ENCODE measurements around the gene FAM120AOS.

FAM120AOS gene

DNA sequence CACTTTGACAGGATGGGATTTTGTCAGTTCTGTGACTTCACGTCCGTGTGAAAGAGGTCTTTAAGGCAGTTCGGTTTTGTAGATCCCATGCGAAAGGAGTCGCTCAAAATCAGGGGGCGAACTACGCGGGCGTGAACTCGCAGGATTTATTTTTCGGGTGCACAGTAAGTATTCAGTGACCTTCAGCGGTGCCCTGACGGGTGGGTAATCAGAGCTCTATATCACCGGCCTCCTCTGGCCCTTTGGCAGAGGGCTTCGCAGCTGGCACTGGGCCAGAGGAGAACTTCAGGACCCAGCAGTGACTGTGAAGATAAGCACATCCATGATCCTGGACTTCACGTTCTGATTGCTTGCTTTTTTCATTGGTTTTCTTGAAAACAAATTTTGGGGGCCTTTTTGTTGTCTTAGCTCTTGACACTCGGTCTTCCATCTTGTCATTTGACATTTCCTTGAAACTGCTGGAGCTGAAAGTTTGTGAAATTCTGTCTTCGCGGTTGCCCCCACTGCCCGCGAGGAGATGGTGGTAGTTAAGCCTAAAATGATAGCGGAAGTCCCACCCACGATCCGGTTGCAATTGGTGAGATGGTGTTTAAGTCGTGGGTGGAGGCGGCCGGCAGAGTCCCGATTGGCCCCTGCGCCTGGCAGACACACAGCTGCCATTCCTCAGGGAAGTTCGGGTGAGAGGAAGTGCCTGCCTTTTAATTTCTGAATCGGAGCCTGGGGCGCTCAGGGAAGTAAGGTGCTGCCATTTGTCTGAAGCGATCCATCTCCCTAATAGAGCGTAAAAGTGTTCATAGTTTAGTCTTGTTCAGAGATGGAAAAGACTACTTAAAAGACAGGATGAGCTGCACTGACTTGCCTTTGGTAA, at the start of gene FAM120AOS:
FAM120AOS (minus strand) TSS at position 535 of the 868 bp plus-strand sequence. CDS start 872 bp downstream, outside the sequence.
- DNase-seq: peak; percentile 69

DNA sequence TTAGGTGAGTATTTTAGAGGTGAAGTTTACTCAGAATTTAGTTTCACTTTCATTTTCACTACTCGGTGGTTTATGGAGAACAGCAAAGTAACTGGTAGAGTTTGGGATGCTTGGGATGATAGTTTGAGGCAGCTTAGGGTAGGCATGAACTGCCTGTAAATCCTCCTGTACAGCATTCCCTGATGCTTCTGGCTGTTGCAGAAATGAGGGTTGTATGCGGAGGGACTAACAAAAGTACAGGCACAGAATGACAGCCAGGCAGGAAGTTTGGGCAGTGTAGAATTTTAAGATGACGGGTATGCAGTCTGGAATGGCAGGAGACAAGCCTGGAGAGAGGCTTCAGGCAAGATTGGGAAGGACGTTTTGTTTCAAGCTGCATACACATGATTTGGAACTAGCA, 48.0 kb upstream of the FAM120AOS start:
- no peak for DNase-seq

DNA sequence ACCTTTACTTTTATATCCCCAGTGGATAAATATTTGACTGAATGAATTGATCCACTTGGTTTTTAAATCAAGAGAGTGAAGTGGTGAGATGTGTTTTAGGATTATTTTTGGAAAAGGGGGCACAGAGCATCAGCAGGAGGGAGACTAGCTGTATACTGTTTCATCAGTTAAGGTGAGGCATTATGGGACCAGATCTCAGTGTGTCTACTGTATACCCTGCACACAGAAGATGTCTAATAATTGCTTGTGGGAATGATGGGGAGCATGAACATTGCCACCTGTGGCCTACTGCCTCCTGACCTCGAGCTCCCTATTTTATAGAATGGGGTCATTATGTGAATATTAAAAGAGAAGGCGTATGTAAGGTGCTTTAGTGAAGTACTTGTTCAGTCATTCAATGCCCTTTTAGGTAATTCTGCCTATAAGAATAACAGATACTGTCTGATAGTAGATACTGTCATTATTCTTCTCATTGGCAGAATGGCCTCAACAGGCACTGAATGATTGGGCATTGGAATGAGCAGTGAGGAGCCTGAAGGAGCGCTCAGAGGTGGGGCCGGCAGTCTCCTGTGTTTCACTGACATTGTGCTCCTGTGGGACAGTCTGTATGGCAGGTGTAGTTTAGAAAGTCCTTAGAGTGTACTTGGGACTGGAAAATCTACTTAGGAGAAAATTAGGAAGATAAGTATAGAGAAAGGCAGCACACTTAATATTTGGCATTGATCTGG, 47.4 kb upstream of the FAM120AOS start:
- DNase-seq: no peak

- DNase-seq: no peak
Measured at GRCh38 chr9:93496285-93496684, 42.9 kb upstream of the FAM120AOS start.

- no peak for DNase-seq
Measured at GRCh38 chr9:93493949-93494348, 40.6 kb upstream of the FAM120AOS start.

GRCh38 chr9:93492327-93492726, 38.9 kb upstream of the FAM120AOS start:
- DNase-seq: no peak

- no peak for DNase-seq
Measured at GRCh38 chr9:93491593-93492232, 38.3 kb upstream of the FAM120AOS start.

DNA sequence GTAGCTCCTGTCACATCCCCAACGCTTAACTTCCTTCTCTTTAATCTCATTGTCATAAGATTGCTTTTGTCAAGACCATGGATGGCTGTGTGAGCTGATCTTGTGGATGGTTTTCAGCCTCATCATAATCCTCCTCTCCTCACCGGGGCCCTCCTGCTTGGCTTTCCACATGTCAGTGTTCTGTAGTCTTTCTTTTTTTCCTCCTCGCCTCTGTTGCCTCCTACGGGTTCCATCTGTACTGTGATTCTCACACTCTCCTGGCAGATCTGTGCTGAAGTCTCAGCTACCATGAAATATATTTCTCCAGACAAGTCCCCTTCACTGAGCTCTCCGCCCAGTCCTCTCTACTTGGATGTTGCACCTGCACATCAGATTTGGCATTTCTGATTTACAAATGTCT, 34.9 kb upstream of the FAM120AOS start:
- DNase-seq: no peak

GRCh38 chr9:93486268-93486667, 32.9 kb upstream of the FAM120AOS start:
- no peak for DNase-seq

DNA sequence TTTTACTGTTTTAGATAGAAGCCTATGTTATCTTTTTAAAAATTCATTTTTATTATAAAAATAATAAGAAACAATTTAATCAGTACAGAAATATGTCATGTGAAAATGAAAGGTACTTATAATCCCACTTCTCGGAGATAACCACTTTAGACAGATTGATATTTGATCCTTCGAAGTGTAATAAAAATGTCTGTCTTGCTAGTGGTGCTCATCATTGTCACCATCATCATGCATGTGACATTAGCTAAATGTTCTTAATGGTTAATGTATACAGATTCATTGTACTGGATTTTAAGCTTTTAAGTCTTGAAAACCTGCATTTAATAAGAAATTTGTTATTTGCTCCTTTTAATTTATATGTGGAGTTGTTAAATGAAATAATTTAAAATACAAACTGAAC, 30.1 kb upstream of the FAM120AOS start:
- DNase-seq: no peak

DNA sequence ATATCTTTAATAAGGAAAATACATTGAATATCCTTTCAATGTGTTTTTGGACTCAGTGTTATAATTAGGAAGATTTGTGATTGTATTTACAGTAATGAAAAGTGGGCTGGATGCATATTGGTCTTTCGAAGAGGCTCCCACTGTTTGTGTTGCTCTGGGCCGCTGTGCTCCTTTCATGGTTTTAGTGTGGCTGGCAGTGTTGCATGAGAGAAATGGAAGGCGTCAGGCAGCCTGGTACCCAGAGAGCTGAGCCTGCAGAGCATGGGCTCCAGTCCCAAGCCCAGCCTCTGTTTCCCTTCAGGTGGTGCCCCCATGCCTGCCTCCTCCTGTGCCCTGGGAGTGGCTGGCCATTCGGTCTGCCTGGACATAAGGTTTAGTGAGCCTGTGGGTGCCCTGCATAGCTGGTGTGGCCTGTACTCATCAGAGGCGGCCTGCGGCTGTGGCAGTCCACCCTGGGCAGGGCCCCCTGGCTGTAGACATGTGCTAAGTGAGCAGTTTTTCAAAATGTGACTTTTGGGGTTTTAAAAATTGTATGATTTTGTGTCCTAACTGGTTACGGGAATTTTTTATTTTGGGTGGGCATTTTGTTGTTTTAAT, 27.4 kb upstream of the FAM120AOS start:
- DNase-seq: no peak

- DNase-seq: no peak
Measured at GRCh38 chr9:93480262-93480661, 26.9 kb upstream of the FAM120AOS start.

DNA sequence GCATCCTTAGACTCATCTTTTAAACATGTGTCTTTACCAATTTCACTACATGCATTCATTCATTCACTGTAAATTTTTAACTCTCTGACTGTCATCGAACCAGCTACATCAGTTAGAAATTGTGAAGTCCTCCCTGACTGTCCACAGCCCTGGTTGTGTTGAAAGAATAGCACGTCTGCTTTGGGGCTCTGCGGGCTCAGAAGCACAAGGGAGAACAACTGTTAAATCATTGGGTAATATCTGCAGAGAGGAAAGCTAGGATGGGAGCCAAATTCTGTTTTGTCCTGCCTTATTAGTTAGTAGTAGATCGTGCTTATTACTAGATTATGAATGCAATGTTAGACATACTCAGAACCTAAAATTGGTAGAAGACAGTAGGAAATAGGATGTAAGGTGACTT, 26.3 kb upstream of the FAM120AOS start:
- DNase-seq: no peak

- no peak for DNase-seq
Measured at GRCh38 chr9:93477397-93477796, 24.0 kb upstream of the FAM120AOS start.

- DNase-seq: no peak
Measured at GRCh38 chr9:93476924-93477323, 23.5 kb upstream of the FAM120AOS start.

DNA sequence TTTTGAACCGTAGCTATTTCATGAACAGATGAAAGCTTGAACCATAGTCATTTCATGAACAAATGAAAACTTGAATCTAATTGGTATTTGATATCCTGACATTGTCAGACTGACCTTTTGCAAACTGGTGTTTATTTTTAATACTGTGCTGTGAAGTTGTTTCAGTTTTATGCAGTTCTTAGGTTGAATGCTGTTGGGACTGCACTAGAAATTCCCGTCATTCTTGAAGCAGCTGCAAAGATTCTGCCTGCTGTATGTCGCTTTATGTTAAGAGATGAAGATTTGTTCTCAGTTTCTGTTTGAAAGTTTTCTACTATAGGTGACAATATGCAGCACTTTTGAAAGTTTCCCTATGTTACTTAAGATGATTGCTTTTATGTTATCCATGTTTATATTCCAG, 22.5 kb upstream of the FAM120AOS start:
- DNase-seq: no peak

- DNase-seq: no peak
Measured at GRCh38 chr9:93475108-93475507, 21.7 kb upstream of the FAM120AOS start.

GRCh38 chr9:93473411-93473810, 20.0 kb upstream of the FAM120AOS start:
- no peak for DNase-seq

DNA sequence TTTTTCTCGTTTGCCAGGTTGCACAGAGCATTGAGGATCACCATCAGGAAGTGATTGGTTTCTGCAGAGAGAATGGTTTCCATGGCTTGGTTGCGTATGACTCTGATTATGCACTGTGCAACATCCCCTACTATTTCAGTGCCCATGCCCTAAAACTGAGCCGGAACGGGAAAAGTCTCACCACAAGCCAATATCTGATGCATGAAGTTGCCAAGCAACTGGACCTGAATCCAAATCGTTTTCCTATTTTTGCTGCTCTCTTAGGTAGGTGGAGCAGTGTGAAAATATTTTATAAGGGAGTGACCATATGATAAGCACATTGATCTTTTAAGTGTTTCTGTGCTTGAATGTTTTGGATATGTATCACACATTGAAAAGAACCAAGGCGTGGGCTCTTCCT, 17.7 kb upstream of the FAM120AOS start:
- DNase-seq: no peak

DNA sequence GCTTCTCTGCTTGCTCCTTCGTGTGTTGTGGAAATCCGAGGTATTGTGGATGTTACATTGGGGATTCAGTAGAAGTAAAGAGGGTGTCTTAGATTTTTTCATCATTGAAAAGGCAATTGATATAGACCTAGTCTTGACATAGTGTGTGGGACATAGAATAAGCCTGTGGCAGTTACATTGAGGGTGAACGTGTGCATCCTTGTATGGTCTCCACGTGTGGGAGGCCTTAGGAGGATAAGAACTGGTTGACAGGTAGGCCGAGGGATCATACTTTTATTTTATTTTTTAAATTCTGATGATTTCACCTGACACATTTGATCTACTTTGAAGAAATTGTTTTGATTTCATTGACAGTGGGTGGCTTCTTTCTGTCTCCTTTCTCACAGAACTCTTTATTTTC, 17.0 kb upstream of the FAM120AOS start:
- DNase-seq: no peak

DNA sequence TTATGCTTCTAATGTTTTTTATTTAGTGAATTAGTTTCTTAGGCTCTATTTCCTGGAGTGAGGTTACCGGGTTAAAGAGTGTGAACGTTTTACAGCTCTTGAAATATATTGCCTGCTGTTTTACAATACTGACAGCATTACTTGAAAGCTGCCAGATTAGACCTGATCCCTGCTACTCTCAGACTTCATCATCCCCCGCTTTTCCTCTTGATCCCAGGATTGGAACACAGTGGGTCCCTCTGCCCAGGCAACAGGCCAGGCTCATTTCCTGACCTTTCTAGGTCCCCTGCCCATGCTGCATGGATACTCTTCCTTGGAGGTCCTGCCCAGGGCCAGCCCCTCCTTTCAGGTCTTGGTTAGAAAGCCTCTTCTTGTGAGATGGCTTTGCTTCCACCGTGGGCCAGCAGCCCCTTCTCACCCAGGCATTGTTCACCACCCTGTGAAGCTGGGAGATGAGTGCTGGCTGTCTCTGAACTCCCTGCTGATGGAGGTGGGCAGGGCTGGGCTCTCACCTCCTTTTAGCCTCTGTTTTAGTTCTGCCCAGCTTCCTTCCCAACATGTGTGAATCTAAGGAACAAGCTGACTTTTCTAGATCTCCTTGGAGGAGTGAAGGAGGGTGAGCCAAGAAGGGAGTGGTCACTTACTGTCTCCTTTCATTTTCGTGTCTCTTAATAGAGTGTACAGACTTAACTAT, 15.5 kb upstream of the FAM120AOS start:
- no peak for DNase-seq

DNA sequence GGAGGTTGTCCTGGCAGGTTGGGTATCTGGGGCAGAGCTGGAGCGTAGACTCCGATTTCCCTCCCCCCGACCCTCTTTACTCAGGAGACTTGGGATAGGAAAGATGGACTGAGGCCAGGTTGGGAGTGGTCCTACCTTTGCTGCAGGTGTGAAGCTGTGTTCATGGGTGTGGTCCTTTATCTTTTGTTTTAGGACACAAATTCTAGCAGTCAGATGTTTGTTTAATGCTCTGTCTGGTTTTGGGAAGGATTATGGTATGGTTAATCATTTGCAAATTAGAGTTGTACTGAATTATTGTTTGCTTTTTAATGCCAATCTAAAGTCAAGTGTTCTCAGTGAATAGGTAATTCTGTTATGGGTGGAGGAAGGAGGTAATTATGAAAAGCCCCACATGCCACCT, 14.1 kb upstream of the FAM120AOS start:
- DNase-seq: no peak

- no peak for DNase-seq
Measured at GRCh38 chr9:93467062-93467416, 13.7 kb upstream of the FAM120AOS start.
